Measurements from ENCODE around the gene ZNF90. TPM values are rescaled to one million over a fixed set of nuclear protein-coding genes. Genes with fewer than 3 reads are reported as not detected.
A peak's percentile ranks its signal among the peaks of the same experiment; 100 is the strongest.
"Not testable (repeated sequence)": the region's sequence is repeated elsewhere in the genome, so short reads cannot be mapped to it uniquely, and the experiment has no call there.

The ZNF90 gene
- total RNA-seq, 2 donors from 2014 or later: 21.8 to 26.8 TPM

DNA sequence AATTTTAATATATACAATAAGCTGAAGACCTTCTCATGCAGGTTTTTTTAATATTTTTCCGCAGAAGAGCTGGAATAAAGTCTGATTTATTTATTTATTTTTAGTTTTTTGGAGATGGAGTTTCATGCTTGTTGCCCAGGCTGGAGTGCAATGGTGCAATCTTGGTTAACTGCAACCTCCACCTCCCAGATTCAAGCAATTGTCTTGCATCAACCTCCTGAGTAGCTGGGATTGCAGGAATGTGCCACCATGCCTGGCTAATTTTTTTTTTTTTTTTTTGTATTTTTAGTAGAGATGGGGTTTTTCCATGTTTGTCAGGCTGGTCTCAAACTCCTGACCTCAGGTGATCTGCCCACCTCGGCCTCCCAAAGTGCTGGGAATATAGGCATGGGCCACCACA, 55.1 kb downstream of the ZNF90 start:
- not testable (repeated sequence) for H3K27me3 Mint-ChIP-seq (ENCODE audit: low read depth); DNase-seq; H3K36me3 Mint-ChIP-seq (ENCODE audit: insufficient read depth in 2 of 2); H3K4me1 Mint-ChIP-seq (ENCODE audit: low read depth); H3K4me3 Mint-ChIP-seq; H3K27ac Mint-ChIP-seq; ATAC-seq (replicated peaks in 1 of 2)
- peaks cover 3 to 10% of the 10 kb centered on the region in 2 donors for H3K9me3 Mint-ChIP-seq

GRCh38 chr19:20137714-20138113, 59.9 kb downstream of the ZNF90 start:
- not testable (repeated sequence) for H3K4me3 Mint-ChIP-seq; H3K36me3 Mint-ChIP-seq (ENCODE audit: insufficient read depth in 2 of 2); H3K9me3 Mint-ChIP-seq; H3K27me3 Mint-ChIP-seq (ENCODE audit: low read depth); DNase-seq; H3K4me1 Mint-ChIP-seq (ENCODE audit: low read depth); H3K27ac Mint-ChIP-seq; ATAC-seq (replicated peaks in 1 of 2)

GRCh38 chr19:20151617-20152145, 73.9 kb downstream of the ZNF90 start:
- Mint-ChIP-seq H3K27me3 (ENCODE audit: low read depth) (no peaks in the 10 kb centered on the region), H3K4me1 (ENCODE audit: low read depth) (no peaks in the 10 kb centered on the region), H3K9me3 (peaks cover 1 to 8% of the 10 kb centered on the region in 2 donors), H3K27ac (peak overlapping the region; percentile 82), H3K4me3 (no peak overlapping the region), H3K36me3 (ENCODE audit: insufficient read depth in 2 of 2) (peaks cover 2 to 7% of the 10 kb centered on the region in 2 donors)
- ATAC-seq (replicated peaks in 1 of 2): no peak
- DNase-seq: no peak

DNA sequence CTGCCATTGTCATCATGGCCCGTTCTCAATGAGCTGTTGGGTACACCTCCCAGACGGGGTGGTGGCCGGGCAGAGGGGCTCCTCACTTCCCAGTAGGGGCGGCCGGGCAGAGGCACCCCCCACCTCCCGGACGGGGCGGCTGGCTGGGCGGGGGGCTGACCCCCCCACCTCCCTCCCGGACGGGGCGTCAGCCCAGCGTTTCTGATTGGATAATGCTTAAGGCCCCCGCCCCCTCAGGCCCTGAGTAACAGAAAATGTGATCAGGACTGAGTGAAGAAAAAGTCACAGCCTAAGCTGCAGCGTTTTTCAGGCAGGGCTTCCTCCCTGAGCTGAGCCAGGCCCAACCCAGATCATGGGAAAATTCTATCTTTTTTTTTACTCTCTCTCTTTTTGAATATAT, 74.7 kb downstream of the ZNF90 start:
- H3K27ac Mint-ChIP-seq; H3K9me3 Mint-ChIP-seq; H3K27me3 Mint-ChIP-seq (ENCODE audit: low read depth); H3K36me3 Mint-ChIP-seq (ENCODE audit: insufficient read depth in 2 of 2); H3K4me3 Mint-ChIP-seq; DNase-seq; H3K4me1 Mint-ChIP-seq (ENCODE audit: low read depth); ATAC-seq (replicated peaks in 1 of 2): not testable (repeated sequence)

DNA sequence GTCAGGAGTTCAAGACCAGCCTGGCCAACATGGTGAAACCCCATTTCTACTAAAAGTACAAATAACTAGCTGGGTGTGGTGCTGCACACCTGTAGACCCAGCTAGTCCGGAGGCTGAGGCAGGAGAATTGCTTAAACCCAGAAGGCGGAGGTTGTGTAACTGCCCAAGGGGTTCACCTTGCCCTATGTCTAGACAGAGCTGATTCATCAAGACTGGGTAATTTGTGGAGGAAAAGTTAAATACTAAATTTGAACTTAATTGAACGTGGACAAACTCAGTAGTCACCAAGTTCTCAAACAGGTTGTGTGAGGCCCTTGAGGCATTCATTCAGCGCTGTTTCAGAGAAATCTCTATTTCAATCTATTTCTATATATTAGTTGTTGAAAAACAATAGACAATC, 75.5 kb downstream of the ZNF90 start:
- Mint-ChIP-seq H3K27me3 (ENCODE audit: low read depth) (no peaks in the 10 kb centered on the region), H3K4me1 (ENCODE audit: low read depth) (no peaks in the 10 kb centered on the region), H3K4me3 (no peak overlapping the region), H3K27ac (no peak overlapping the region), H3K9me3 (peaks cover 0 to 8% of the 10 kb centered on the region in 2 donors), H3K36me3 (ENCODE audit: insufficient read depth in 2 of 2) (peaks cover 2 to 7% of the 10 kb centered on the region in 2 donors)
- ATAC-seq (replicated peaks in 1 of 2) (no peak), DNase-seq (no peak)

DNA sequence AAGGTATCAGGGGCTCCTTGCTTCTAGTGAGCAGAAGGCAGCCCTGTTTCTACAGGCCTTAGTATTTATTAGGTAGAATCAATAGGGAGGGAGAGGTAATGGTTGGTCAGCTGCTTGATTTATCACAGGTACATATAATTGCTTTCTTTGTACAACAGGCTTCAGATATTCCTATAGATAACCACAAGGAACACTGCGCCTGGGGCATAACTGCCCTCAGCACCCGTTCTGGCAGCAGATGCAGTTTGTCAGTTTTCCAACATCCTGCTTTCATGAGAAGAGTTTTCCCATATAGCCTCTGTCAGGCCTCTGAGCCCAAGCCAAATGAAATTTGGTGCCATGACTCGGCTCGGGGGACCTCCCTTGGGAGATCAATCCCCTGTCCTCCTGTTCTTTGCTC, 76.8 kb downstream of the ZNF90 start:
- Mint-ChIP-seq H3K4me3 (no peak overlapping the region), H3K27ac (no peak overlapping the region), H3K4me1 (ENCODE audit: low read depth) (no peaks in the 10 kb centered on the region), H3K36me3 (ENCODE audit: insufficient read depth in 2 of 2) (peaks cover 4 to 9% of the 10 kb centered on the region in 2 donors), H3K27me3 (ENCODE audit: low read depth) (no peaks in the 10 kb centered on the region), H3K9me3 (peaks cover 4 to 12% of the 10 kb centered on the region in 2 donors)
- ATAC-seq (replicated peaks in 1 of 2) (no peak), DNase-seq (no peak)

DNA sequence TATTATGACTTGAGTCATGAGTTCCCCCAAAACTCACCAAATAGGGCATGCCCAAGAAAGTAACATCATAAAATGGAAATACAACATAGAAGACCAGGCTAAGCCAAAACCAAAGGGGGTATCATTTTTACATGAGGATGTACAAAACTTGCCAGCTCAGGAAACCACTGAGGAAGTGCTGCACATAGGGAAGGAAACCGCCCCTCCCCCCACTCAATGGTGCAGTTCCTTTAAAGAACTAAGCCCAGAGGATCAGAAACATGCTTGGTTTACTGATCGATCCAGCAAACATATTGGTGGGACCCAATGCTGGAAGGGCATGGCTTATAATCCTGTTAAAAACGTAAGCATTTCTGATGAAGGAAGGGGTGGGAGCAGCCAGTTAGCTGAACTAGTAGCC, 85.0 kb downstream of the ZNF90 start:
- ATAC-seq (replicated peaks in 1 of 2) (no peak), DNase-seq (no peak)
- Mint-ChIP-seq H3K4me1 (ENCODE audit: low read depth) (peaks cover 12% of the 10 kb centered on the region), H3K27me3 (ENCODE audit: low read depth) (no peaks in the 10 kb centered on the region), H3K36me3 (ENCODE audit: insufficient read depth in 2 of 2) (peaks cover 14 to 24% of the 10 kb centered on the region in 2 donors), H3K27ac (no peak overlapping the region), H3K4me3 (peak overlapping the region in 1 of 2 donors; percentile 39), H3K9me3 (peaks cover 16 to 23% of the 10 kb centered on the region in 2 donors)

GRCh38 chr19:20164456-20164855, 86.7 kb downstream of the ZNF90 start:
- Mint-ChIP-seq H3K27ac (no peak overlapping the region), H3K36me3 (ENCODE audit: insufficient read depth in 2 of 2) (peaks cover 12 to 33% of the 10 kb centered on the region in 2 donors), H3K9me3 (peaks cover 12 to 19% of the 10 kb centered on the region in 2 donors), H3K27me3 (ENCODE audit: low read depth) (no peaks in the 10 kb centered on the region), H3K4me3 (no peak overlapping the region), H3K4me1 (ENCODE audit: low read depth) (peaks cover 12% of the 10 kb centered on the region)
- DNase-seq: no peak
- no peak for ATAC-seq (replicated peaks in 1 of 2)

DNA sequence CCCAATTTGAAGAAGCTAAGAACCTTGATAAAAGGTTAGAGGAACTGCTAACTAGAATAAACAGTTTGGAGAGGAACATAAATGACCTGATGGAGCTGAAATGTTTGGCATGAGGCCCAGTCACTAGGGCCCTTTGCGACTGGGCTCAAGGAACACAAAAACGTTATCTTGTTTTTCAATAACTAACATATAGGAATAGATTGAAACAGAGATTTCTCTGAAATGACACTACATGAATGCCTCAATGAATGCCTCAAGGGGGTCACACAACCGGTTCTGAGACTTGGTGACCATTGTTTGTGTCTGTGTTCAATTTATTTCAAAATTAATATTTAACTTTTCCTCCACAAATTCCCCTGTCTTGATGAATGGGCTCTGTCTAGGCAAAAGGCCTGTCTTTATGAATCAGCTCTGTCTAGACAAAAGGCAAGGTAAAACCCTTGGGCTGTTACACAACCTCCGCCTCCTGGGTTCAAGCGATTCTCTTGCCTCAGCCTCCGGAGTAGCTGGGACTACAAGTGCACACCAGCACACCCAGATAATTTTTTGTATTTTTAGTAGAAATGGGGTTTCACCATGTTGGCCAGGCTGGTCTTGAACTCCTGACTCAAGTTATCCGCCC, 88.3 kb downstream of the ZNF90 start:
- DNase-seq (no peak), ATAC-seq (replicated peaks in 1 of 2) (no peak)
- Mint-ChIP-seq H3K27me3 (ENCODE audit: low read depth) (no peaks in the 10 kb centered on the region), H3K27ac (no peak overlapping the region), H3K4me1 (ENCODE audit: low read depth) (peaks cover 17% of the 10 kb centered on the region), H3K36me3 (ENCODE audit: insufficient read depth in 2 of 2) (peaks cover 15 to 45% of the 10 kb centered on the region in 2 donors), H3K9me3 (peaks cover 13 to 16% of the 10 kb centered on the region in 2 donors), H3K4me3 (no peak overlapping the region)

GRCh38 chr19:20167020-20167644, 89.3 kb downstream of the ZNF90 start, which contains the start of gene ZNF486:
Gene ZNF486, plus strand, starts transcription at chr19:20167214. Its CDS starts 117 bp downstream, at chr19:20167331.
- Mint-ChIP-seq H3K27ac (peak within 1 kb of the TSS; percentile 94), H3K9me3 (peaks cover 16 to 19% of the 10 kb centered on the region in 2 donors), H3K27me3 (ENCODE audit: low read depth) (no peaks in the 10 kb centered on the region), H3K4me3 (peak within 1 kb of the TSS; percentile 97 to 98), H3K36me3 (ENCODE audit: insufficient read depth in 2 of 2) (peaks cover 24 to 55% of the 10 kb centered on the region in 2 donors), H3K4me1 (ENCODE audit: low read depth) (peaks cover 21% of the 10 kb centered on the region)
- peak; percentile 97 to 99 for ATAC-seq (replicated peaks in 1 of 2)
- DNase-seq: peak; percentile 92 to 94

GRCh38 chr19:20167651-20168122, 89.9 kb downstream of the ZNF90 start:
- H3K9me3 Mint-ChIP-seq: peaks cover 12 to 17% of the 10 kb centered on the region in 2 donors
- DNase-seq (no peak), ATAC-seq (replicated peaks in 1 of 2) (no peak)
- H3K27me3 Mint-ChIP-seq (ENCODE audit: low read depth): no peaks in the 10 kb centered on the region
- peaks cover 16% of the 10 kb centered on the region for H3K4me1 Mint-ChIP-seq (ENCODE audit: low read depth)
- H3K36me3 Mint-ChIP-seq (ENCODE audit: insufficient read depth in 2 of 2): peaks cover 24 to 56% of the 10 kb centered on the region in 2 donors
- H3K27ac Mint-ChIP-seq: peak overlapping the region; percentile 94
- H3K4me3 Mint-ChIP-seq: peak overlapping the region; percentile 97 to 98
